Measurements from ENCODE around the gene RAB31. TPM values are rescaled to one million over a fixed set of nuclear protein-coding genes. Genes with fewer than 3 reads are reported as not detected.

Gene RAB31
- total RNA-seq, 4 donors from 2014 or later, result 27.1 to 54.4 (median 44.3) TPM

DNA sequence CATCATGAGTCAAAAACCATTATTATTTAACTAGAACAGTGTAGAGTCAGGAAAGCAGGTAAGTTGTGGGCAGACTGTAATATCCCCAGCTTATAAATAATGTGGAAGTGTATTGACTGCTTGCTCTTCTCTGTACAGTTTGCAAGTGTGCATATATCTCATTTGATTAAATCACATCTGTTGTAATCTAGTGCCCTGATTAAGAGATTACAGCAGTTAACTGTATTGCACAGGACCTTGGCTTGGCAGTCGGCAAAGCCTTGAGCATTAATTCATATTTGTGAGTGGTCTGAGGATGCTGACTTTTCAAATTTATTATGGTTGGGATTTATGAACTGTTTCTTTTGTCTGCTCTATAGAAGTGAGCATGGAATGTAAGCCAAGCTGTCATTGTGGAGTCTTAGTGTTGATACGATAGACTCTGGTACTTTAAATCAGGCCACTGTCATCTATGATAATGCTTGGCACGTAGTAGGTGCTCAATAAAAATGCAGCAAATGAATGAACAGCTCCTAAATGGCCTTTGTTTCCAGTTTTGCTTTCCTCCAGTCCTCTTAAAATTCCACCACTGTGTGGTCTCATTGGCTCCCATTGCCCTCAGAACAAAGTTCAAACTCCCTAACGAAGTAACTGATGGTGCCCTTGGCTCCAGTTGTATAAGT lies 48.3 kb downstream of the RAB31 start:
- H3K27me3 ChIP-seq, result no peaks in the 10 kb centered on the region
- H3K27ac ChIP-seq, result peak overlapping the region in 1 of 4 donors; percentile 9
- H3K4me1 ChIP-seq, result peaks cover 0 to 13% (median 4%) of the 10 kb centered on the region in 4 donors
- no peak for DNase-seq (ENCODE audit: low spot score in 2 of 2)
- H3K4me3 ChIP-seq, result no peak overlapping the region
- no peaks in the 10 kb centered on the region for H3K9me3 ChIP-seq
- TF ChIP-seq EP300 (IDR thresholded peaks at IDR 0.05) (no peak), POLR2A (IDR thresholded peaks at IDR 0.05) (no peak)
- TF ChIP-seq, protein P1, sequence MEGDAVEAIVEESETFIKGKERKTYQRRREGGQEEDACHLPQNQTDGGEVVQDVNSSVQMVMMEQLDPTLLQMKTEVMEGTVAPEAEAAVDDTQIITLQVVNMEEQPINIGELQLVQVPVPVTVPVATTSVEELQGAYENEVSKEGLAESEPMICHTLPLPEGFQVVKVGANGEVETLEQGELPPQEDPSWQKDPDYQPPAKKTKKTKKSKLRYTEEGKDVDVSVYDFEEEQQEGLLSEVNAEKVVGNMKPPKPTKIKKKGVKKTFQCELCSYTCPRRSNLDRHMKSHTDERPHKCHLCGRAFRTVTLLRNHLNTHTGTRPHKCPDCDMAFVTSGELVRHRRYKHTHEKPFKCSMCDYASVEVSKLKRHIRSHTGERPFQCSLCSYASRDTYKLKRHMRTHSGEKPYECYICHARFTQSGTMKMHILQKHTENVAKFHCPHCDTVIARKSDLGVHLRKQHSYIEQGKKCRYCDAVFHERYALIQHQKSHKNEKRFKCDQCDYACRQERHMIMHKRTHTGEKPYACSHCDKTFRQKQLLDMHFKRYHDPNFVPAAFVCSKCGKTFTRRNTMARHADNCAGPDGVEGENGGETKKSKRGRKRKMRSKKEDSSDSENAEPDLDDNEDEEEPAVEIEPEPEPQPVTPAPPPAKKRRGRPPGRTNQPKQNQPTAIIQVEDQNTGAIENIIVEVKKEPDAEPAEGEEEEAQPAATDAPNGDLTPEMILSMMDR (IDR thresholded peaks at IDR 0.05), result no peak
- H3K36me3 ChIP-seq, result no peaks in the 10 kb centered on the region
- 72 to 73% methylated on average over 4 of the region's 4 CpGs for WGBS, 2 donors

- WGBS, 2 donors, result 54 to 88% methylated on average over 6 to 8 of the region's 8 CpGs
- TF ChIP-seq POLR2A (IDR thresholded peaks at IDR 0.05), result no peak
- no peak for TF ChIP-seq EP300 (IDR thresholded peaks at IDR 0.05)
- TF ChIP-seq, protein P1 (IDR thresholded peaks at IDR 0.05), result no peak
- Histone ChIP-seq H3K27ac (peak overlapping the region in 1 of 4 donors; percentile 9), H3K9me3 (no peaks in the 10 kb centered on the region), H3K4me3 (no peak overlapping the region), H3K36me3 (no peaks in the 10 kb centered on the region), H3K4me1 (peaks cover 0 to 11% (median 7%) of the 10 kb centered on the region in 4 donors), H3K27me3 (no peaks in the 10 kb centered on the region)
- no peak for DNase-seq (ENCODE audit: low spot score in 2 of 2)
Observed at GRCh38 chr18:9756933-9757470, 48.9 kb downstream of the RAB31 start.

- H3K9me3 ChIP-seq, result no peaks in the 10 kb centered on the region
- WGBS, 2 donors, result 76 to 85% methylated on average over 18 of the region's 18 CpGs
- DNase-seq (ENCODE audit: low spot score in 2 of 2), result no peak
- H3K4me1 ChIP-seq, result peaks cover 0 to 11% (median 7%) of the 10 kb centered on the region in 4 donors
- no peaks in the 10 kb centered on the region for H3K36me3 ChIP-seq
- TF ChIP-seq, protein P1 (IDR thresholded peaks at IDR 0.05), result no peak
- TF ChIP-seq POLR2A (IDR thresholded peaks at IDR 0.05) (no peak), EP300 (IDR thresholded peaks at IDR 0.05) (no peak)
- no peak overlapping the region for H3K4me3 ChIP-seq
- no peaks in the 10 kb centered on the region for H3K27me3 ChIP-seq
- no peak overlapping the region for H3K27ac ChIP-seq
Observed at GRCh38 chr18:9757827-9758621, 49.9 kb downstream of the RAB31 start.

GRCh38 chr18:9758624-9759075 lies 50.5 kb downstream of the RAB31 start:
- Histone ChIP-seq H3K4me3 (no peak overlapping the region), H3K9me3 (no peaks in the 10 kb centered on the region), H3K27ac (no peak overlapping the region), H3K27me3 (no peaks in the 10 kb centered on the region), H3K4me1 (peaks cover 0 to 13% (median 8%) of the 10 kb centered on the region in 4 donors), H3K36me3 (no peaks in the 10 kb centered on the region)
- TF ChIP-seq, protein P1 (IDR thresholded peaks at IDR 0.05), result no peak
- TF ChIP-seq EP300 (IDR thresholded peaks at IDR 0.05) (no peak), POLR2A (IDR thresholded peaks at IDR 0.05) (no peak)
- 77 to 82% methylated on average over 8 of the region's 8 CpGs for WGBS, 2 donors
- no peak for DNase-seq (ENCODE audit: low spot score in 2 of 2)

DNA sequence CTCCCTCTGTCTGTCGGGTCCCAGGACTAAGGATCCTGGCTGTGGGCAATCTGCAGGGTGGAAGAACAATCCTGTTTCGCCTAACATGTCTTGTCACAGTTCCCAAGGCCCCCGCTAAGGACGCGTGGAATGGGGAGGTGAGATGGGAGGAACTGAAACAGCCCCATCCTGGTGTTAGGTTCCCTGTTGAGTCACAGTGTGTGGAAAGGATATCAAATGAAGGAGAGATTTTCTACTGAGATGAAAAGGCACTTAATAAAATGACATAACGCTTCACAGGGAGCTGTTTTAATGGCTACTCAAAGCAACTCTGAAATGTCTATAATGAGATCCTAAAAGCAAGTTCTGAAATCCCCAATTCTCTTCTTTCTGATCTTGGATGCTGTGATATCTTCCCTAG lies 52.5 kb downstream of the RAB31 start:
- TF ChIP-seq, protein P1 (IDR thresholded peaks at IDR 0.05), result no peak
- TF ChIP-seq POLR2A (IDR thresholded peaks at IDR 0.05), result no peak
- no peak for TF ChIP-seq EP300 (IDR thresholded peaks at IDR 0.05)
- 75 to 84% methylated on average over 6 of the region's 6 CpGs for WGBS, 2 donors

More for the DNA sequence above, 52.5 kb downstream of the RAB31 start:
- Histone ChIP-seq H3K4me3 (no peak overlapping the region), H3K9me3 (no peaks in the 10 kb centered on the region), H3K4me1 (peaks cover 0 to 25% (median 8%) of the 10 kb centered on the region in 4 donors), H3K27me3 (no peaks in the 10 kb centered on the region), H3K36me3 (no peaks in the 10 kb centered on the region), H3K27ac (no peak overlapping the region)
- DNase-seq (ENCODE audit: low spot score in 2 of 2), result no peak

Data from tibial nerve (tissue), 4 donors.